DND-41 (cell line): ENCODE measurements around the gene FOXA2.

ENCODE experiments used
- EZH2 ChIP-seq: IDR thresholded peaks from 3 replicates; pipeline ENCODE4 v1.6.1; 2012; ENCODE audit warnings: borderline replicate concordance, low read depth, mild to moderate bottlenecking, moderate library complexity, low read length, inconsistent platforms; ENCODE audit not compliant: severe bottlenecking
- TF ChIP-seq, protein P1 (sequence below): IDR thresholded peaks from 2 replicates; pipeline ENCODE4 v1.5.1; 2012; ENCODE audit warnings: borderline replicate concordance, low read length, moderate library complexity, mild to moderate bottlenecking; ENCODE audit not compliant: poor library complexity, severe bottlenecking; ENCODE audit errors: extremely low read depth

DNA sequence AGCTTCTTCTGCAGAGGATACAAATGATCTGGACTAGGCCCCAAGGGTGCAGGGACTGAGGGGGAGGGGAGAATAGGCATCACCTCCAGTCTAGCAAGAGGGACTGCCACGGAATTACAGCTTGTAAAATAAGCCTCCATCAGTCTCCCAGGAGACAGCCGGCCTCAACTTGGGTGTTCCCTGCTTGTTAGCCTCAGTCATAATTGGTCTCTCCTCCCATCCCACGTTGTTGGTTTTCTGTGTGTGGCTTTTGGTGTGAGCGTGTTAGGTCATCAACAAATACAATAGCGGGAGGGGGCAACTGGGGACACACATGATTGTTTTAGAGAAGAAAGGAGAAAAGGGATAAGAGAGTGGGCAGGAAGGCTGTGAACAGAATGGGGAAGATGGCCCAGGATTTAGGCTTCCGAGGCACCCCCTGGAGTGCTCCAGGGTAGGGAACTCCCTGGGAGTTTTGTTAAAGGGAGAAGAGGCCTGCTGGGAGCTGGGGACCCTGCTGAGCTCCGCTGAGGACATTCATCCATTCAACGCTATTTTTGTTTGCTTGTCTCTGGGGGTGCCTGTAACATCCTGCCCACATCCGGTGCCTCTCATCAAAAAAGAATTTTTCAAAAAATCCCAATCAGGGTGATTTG is 9.2 kb downstream of the FOXA2 start:
- TF ChIP-seq, protein P1, sequence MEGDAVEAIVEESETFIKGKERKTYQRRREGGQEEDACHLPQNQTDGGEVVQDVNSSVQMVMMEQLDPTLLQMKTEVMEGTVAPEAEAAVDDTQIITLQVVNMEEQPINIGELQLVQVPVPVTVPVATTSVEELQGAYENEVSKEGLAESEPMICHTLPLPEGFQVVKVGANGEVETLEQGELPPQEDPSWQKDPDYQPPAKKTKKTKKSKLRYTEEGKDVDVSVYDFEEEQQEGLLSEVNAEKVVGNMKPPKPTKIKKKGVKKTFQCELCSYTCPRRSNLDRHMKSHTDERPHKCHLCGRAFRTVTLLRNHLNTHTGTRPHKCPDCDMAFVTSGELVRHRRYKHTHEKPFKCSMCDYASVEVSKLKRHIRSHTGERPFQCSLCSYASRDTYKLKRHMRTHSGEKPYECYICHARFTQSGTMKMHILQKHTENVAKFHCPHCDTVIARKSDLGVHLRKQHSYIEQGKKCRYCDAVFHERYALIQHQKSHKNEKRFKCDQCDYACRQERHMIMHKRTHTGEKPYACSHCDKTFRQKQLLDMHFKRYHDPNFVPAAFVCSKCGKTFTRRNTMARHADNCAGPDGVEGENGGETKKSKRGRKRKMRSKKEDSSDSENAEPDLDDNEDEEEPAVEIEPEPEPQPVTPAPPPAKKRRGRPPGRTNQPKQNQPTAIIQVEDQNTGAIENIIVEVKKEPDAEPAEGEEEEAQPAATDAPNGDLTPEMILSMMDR = no peak
- TF ChIP-seq EZH2 = no peak
